Stimulated activated CD4-positive, alpha-beta T cell treated with anti-CD3 and anti-CD28 coated beads, Interleukin-15, amount 100 ng/mL, for 24 hours (primary cell): ENCODE data around the gene EIF4E1B.

ENCODE experiments used
- DNase-seq: peaks from one replicate; pipeline ENCODE4 v3.0.0-alpha.2; 2020

EIF4E1B gene

GRCh38 chr5:176665517-176665916 lies 35.0 kb downstream of the EIF4E1B start:
- DNase-seq, result no peak

DNA sequence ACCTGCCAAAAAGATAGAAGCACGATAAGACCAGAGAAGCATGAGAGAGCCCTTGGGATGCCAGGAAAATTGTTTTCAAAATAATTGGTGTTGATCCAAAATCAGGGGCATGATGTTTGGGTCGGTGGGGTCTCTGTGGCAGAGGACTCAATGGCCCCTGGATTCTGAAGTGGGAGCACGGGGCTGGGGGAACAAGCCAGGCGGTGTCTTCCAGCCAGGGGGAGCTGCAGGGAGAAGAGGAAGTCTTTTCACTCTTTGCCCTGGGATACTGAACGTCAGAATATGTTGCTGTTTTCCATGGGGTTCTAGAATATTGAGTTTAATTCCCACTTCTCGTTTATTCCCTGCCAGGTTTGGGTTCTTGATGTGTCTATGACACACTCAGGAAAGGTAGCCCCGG lies 37.2 kb downstream of the EIF4E1B start:
- DNase-seq, result no peak

GRCh38 chr5:176670449-176670848 lies 40.0 kb downstream of the EIF4E1B start:
- no peak for DNase-seq

DNA sequence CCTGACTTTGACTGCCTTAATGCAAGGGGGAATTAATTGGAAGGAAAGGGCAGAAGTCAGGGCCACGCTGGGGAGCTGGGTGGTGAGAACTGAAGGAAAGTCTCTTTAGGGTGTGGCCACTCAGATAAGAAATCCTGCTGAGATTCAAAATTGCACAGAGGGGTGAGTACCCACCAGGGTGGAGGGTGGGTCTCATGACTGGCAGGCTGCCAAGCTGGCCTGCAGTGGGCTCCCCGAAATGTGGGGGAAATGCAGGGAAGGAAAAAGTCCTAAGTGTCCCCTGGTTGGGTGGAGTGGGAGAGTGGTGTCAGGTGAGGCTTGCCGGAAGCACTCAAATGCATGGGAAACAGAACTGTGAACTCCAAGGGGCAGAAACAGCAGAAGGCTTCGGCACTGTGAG lies 40.9 kb downstream of the EIF4E1B start:
- no peak for DNase-seq

DNA sequence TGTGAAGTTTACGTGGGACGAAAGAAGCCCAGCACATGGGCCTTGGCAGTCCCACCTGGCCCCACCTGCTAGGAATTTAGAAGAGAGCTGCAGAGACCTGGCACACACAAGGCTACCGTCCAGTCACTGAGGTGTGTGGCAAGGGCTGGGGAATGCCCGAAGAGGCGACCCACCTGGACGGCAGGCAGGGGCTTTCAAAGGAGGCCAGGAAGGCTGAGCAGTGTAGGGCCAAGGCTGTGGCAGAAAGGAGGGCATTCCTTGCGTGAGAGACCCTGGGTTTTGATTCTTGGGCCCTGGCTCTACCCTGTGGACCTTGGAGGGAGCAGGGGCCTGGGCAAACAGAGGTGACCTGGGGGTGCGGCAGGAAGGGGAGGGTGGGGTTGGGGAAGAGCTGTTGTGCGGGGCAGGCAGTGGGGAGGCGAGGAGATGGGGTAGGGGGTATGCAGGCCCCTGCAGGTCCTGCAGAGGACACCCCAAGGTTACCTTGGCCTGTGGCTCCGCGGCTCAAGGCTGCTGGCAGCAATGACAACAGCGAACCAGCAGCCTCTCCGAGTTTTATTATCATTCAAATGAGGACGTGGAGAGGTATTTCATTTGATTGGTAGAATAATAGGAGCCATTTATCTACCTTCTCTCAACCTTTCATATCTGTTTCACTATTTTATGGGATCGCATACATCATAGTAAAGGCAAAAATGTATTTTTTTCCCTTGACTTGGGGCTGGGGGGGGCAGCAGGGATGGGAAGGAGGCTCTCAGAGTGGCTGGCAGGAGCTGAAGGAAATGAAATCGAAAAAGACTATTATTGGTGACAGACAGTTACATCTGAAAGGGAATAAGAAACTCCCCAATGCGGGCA lies 41.6 kb downstream of the EIF4E1B start:
- no peak for DNase-seq

DNA sequence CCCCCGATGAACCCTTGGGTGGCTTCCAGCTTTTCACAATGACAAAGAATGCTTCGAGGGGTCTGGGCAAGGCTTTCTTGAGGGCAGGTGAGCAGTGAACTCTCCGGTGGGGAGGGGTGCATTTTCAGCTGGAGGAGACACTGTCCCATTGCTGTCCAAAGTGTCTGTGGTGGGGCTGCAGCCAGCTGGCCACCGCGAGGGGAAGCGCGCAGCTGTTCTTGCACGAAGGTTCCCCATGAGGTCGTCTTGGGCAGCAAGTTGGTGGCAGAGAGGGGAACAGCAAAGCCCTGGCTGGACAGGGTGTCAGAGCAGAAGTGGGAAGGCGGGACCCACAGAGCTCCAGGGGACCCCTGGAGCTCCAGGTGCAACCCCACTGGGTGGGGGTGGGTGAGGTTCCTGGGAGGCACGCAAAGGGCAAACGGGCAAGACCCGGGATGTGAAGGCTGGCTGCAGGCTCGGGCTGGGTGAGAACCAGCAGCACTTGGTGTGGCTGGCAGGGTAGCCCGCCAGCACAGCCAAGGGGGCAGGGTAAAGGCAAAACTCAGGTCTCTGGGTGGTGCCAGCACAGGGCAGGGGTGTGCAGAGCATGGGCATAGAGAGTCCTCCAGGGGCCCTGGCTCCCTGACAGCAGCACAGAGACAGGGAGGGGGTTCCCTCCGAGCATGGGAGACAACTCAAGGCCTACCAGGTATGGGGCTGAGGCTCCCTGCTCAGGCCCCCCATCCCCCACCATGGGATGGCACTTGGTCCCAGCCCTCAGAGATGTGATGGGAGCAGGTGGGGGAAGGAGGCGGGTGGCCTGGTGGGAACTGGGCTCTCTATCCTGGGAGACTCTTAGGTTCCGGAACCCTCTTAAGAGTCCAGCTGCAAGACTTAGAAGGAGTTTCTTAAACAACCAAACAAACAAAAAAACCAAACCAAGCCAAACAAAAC lies 43.4 kb downstream of the EIF4E1B start:
- no peak for DNase-seq

DNA sequence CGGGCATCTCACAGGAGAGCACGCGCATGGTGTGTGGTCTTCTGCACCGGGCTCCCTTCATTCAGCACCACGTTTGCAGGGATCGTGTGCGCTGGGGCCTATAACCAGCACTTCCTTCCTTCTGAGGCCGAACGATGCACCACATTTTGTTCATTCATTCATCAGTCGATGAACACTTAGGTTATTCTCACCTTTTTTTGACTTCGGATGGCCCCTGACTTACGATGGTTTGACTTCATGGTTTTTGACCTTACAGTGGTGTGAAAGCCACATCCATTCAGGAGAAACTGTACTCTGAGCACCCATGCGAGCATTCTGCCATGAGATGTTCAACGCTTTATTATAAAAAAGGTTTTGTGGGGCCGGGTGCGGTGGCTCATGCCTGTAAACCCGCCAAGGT lies 44.3 kb downstream of the EIF4E1B start:
- no peak for DNase-seq

- no peak for DNase-seq
These were observed 45.3 kb downstream of the EIF4E1B start for GRCh38 chr5:176675676-176676360.

DNA sequence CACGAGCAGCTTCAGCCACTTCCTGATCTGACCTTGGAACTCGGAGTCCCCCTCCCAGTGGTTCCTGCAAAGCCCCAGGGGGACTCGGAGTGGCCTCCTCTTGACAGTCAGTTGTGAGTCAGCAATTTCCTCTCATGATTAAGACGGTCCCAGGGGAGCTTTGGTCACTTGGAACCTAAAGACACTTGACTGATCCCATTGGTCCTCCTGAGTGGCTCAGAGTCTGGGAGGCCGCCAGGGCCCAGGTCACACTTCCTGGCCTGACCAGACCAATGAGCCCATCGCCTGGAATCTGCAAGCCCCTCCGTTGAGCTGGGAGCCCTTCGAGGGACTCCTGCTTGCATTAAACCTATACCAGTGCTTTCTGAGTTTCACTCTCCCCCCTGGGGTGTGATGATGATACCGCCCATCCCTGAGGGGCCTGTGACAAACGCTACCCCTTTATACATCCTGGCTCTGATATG lies 45.9 kb downstream of the EIF4E1B start:
- no peak for DNase-seq

GRCh38 chr5:176677209-176677939 lies 46.9 kb downstream of the EIF4E1B start:
- DNase-seq, result no peak

GRCh38 chr5:176678584-176678983 lies 48.1 kb downstream of the EIF4E1B start:
- no peak for DNase-seq

DNA sequence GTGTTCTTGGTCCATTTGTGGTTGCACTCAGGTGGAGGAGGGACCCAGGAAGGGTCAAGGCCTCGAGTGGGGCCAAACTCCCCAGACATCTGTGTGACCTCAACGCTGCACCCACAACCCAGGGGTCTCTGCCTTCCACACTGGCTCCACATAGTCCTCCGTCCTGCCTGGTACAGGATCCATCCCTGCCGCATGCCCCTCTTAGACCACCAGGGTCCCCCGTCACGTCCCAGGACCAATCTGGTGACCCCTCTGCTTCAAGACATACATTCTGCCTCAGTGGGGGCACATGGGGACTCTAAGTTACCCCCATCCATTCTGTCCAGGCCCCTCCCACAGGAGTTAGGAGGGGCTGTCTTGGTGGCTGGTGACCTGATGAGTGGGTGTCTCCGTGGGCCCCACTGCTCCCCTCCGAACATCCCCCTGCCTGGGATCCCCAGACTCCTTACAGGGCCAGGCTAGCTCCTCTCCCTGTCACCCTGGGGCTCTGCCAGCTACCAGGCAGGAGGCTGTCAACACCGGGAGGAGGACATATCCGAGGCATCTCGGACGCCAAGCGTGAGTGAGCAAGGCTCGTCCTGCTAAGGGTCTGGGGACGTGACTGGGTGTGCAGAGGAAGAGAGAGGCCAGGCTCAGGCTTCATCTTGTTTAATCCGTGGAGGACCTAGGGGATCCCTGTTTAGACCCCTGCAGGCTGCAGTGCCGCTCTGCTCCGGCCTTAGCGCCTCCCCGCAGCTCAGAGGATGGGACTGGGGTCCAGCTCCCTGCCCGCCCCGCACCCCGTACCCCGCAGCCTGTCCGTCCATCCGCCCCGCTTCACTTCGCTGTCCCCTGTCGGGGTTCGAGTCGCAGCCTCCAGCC lies 49.1 kb downstream of the EIF4E1B start:
- no peak for DNase-seq

- DNase-seq, result no peak
These were observed 49.7 kb downstream of the EIF4E1B start for GRCh38 chr5:176680226-176680563.

GRCh38 chr5:176682016-176682531 lies 51.6 kb downstream of the EIF4E1B start:
- DNase-seq, result no peak

DNA sequence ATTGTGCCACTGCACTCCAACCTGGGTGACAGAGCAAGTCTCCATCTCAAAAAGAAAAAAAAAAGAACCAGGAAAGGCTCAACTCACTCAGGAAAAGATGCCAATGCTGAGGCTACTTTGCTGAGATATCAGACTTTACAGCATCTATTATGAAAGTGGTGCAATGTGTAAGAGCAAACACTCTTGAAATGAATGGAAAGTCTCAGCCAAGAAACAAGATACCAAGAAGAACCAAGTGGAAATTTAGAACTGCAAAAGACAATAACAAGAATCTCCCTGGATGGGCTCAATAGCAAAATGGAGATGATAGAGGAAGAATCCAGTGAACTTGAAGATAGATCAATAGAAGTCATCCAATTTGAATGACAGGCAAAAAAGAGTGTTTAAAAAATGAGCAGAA lies 54.5 kb downstream of the EIF4E1B start:
- no peak for DNase-seq

- DNase-seq, result no peak
These were observed 56.8 kb downstream of the EIF4E1B start for GRCh38 chr5:176687247-176687646.

DNA sequence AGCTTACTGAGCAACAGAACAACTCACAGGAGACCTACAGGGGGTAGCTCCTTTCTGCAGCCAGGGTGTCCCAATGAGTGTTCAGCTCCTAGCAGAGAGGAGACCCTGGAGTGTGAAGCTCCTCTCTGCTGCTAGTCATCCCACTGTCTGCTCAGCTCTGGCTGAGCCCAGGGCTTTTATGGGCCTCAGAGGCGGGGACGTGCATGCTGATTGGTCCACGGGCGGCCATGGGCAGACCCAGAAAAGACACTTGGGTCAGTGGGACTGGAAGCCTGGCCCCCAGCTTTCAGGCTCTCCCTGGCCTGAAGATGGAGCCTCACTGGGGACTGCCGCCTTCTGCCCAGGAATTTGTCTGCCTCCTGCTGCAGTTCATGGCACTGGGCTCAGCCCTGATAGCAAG lies 57.4 kb downstream of the EIF4E1B start:
- no peak for DNase-seq

- DNase-seq, result no peak
These were observed 60.4 kb downstream of the EIF4E1B start for GRCh38 chr5:176690911-176691310.

GRCh38 chr5:176691524-176691923 lies 61.0 kb downstream of the EIF4E1B start:
- no peak for DNase-seq

GRCh38 chr5:176692326-176692725 lies 61.9 kb downstream of the EIF4E1B start:
- DNase-seq, result no peak

DNA sequence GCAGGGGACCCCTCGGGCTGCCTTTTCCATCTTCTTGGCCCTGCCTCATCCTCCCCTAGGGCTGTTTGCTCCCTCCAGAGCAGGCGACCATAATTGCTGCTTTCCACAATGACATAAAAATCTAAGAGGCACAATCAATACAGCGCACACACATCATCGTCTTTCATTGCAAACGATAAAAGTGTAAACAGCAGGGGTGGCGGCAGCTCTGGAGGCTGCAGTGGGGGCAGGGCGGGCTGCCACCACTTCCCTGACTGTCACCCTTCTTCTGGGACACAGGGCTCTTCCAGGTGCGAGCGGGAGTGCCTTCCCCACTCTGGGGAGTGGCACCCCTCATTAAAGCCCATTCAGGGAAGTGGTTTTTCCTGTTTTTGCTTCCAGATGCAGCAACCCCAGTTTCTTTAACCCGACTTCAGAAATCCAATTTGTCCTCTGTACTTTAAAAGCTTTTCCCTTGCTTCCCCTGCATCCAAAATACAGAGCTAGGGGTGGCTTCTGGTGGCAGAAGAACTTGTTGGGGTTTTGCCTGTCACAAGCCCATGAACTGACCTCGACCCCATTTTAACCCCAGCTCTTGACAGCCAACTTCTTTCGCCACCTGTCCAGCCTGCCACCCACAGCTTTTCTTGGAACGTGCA lies 62.5 kb downstream of the EIF4E1B start:
- no peak for DNase-seq
